HCT116 (cell line): ENCODE data around the gene DDAH1. TPM values are rescaled to one million over a fixed set of nuclear protein-coding genes. Genes with fewer than 3 reads are reported as not detected.

Source experiments
- ATAC-seq: fragments of 200-7000 bp; cut with Tn5 transposase; 2 replicates; pipeline ENCODE4 v1.9.1; 2020; ENCODE audit warnings: mild to moderate bottlenecking, moderate library complexity
- BruUV-seq: library from RNA; stranded (reverse); fragments of 400-500 nt; replicated peaks from 2 replicates; lab custom pipeline; 2021; lab: Mats Ljungman, UMichigan
- CTCF ChIA-PET: fragments of 300-600 bp; sonication (Branson Sonifier 250); formaldehyde crosslinking; loops from one replicate; lab custom pipeline; 2021; ENCODE audit warnings: antibody characterized with exemption; lab: Charles Lee
- POLR2A ChIA-PET: fragments of 300-600, 350-600 bp; sonication (Branson Sonifier 250); formaldehyde crosslinking; loops from one replicate; lab custom pipeline; 2021; ENCODE audit warnings: antibody characterized with exemption; lab: Charles Lee
- RAD21 ChIA-PET, 2 experiments: fragments of 300-600 bp; sonication (Branson Sonifier 250); formaldehyde crosslinking; loops; one replicate each; lab custom pipeline; 2023; ENCODE audit warnings: low total read pairs in 2 of 2; ENCODE audit not compliant: uncharacterized antibody in 2 of 2, unreplicated experiment in 2 of 2, low non-redundant PET in 1 of 2; lab: Charles Lee
- DNase-seq: peaks from one replicate; pipeline ENCODE4 v3.0.0-alpha.2; 2010; ENCODE audit warnings: low read depth, low spot score
- H2AFZ ChIP-seq: fragments of 200-600 bp; shearing (Covaris generic), sonication (generic); 2 replicates; pipeline ENCODE4 v1.6.1; 2017; ENCODE audit warnings: low read depth, mixed run types, mixed read lengths, antibody characterized with exemption, low read length; ENCODE audit not compliant: poor library complexity, severe bottlenecking
- H3K27ac ChIP-seq: 2 replicates; pipeline ENCODE4 v1.5.1; 2012; ENCODE audit warnings: low read depth, low read length
- H3K27me3 ChIP-seq: fragments of 200-600 bp; sonication (generic); 2 replicates; pipeline ENCODE4 v1.6.1; 2016; ENCODE audit warnings: mixed run types, low read length, mixed read lengths; ENCODE audit not compliant: insufficient read depth
- H3K36me3 ChIP-seq, 2 experiments: fragments of 200-500 bp in 1 of 2; fragments of 200-600 bp in 1 of 2; sonication (Bioruptor generic) in 1 of 2; sonication (generic) in 1 of 2; 2 replicates each; pipeline versions ENCODE4 v1.5.1 to v1.6.1; 2014 to 2016; ENCODE audit warnings: low read length in 2 of 2, inconsistent platforms in 1 of 2, mixed read lengths in 1 of 2, mixed run types in 1 of 2; ENCODE audit not compliant: insufficient read depth in 2 of 2, control insufficient read depth in 1 of 2
- H3K4me1 ChIP-seq, 2 experiments: fragments of 200-600 bp in 1 of 2; sonication (generic) in 1 of 2; 2 replicates each; pipeline versions ENCODE4 v1.5.1 to v1.6.1; 2012 to 2017; ENCODE audit warnings: low read length in 2 of 2, inconsistent platforms in 1 of 2, mild to moderate bottlenecking in 1 of 2, mixed read lengths in 1 of 2, mixed run types in 1 of 2, moderate library complexity in 1 of 2; ENCODE audit not compliant: insufficient read depth in 2 of 2, control insufficient read depth in 1 of 2
- H3K4me2 ChIP-seq: fragments of 200-600 bp; sonication (generic); 2 replicates; pipeline ENCODE4 v1.6.1; 2017; ENCODE audit warnings: mixed run types, low read length, mixed read lengths
- H3K4me3 ChIP-seq, 2 experiments: fragments of 200-600 bp in 1 of 2; sonication (generic) in 1 of 2; replicated peaks in 1 of 2; 2 replicates each; pipeline ENCODE4 v1.5.1; 2011 to 2016; ENCODE audit warnings: low read length in 2 of 2, control low read depth in 1 of 2, low read depth in 1 of 2, mild to moderate bottlenecking in 1 of 2, mixed read lengths in 1 of 2, mixed run types in 1 of 2
- H3K79me2 ChIP-seq: fragments of 200-600 bp; sonication (generic); 2 replicates; pipeline ENCODE4 v1.6.1; 2017; ENCODE audit warnings: mild to moderate bottlenecking, mixed run types, low read length, moderate library complexity, mixed read lengths; ENCODE audit not compliant: insufficient read depth
- H3K9ac ChIP-seq: fragments of 200-600 bp; sonication (generic); 2 replicates; pipeline ENCODE4 v1.6.1; 2016; ENCODE audit warnings: low read length, mixed read lengths
- H3K9me2 ChIP-seq: fragments of 200-600 bp; sonication (generic), shearing (Covaris generic); 2 replicates; pipeline ENCODE4 v1.6.1; 2017; ENCODE audit warnings: mixed run types, mild to moderate bottlenecking, moderate library complexity; ENCODE audit not compliant: insufficient read depth
- H3K9me3 ChIP-seq, 2 experiments: fragments of 200-500 bp in 1 of 2; fragments of 200-600 bp in 1 of 2; sonication (Bioruptor generic) in 1 of 2; sonication (generic) in 1 of 2; 2 replicates each; pipeline ENCODE4 v1.6.1; 2014 to 2017; ENCODE audit warnings: low read length in 2 of 2, mixed read lengths in 2 of 2, inconsistent platforms in 1 of 2, low read depth in 1 of 2, mild to moderate bottlenecking in 1 of 2, mixed run types in 1 of 2, moderate library complexity in 1 of 2; ENCODE audit not compliant: control insufficient read depth in 1 of 2, insufficient read depth in 1 of 2
- H4K20me1 ChIP-seq: fragments of 200-600 bp; sonication (generic), shearing (Covaris generic); 2 replicates; pipeline ENCODE4 v1.6.1; 2017; ENCODE audit warnings: mixed run types, mild to moderate bottlenecking, moderate library complexity; ENCODE audit not compliant: insufficient read depth
- EZH2phosphoT487 ChIP-seq: fragments of 200-600 bp; IDR thresholded peaks from 2 replicates; pipeline ENCODE4 v1.6.1; 2018; ENCODE audit warnings: antibody characterized with exemption, borderline replicate concordance
- JUND ChIP-seq: IDR thresholded peaks from 2 replicates; pipeline ENCODE4 v1.6.1; 2012
- POLR2A ChIP-seq: IDR thresholded peaks from 2 replicates; pipeline ENCODE4 v1.7.0; 2011; ENCODE audit warnings: borderline replicate concordance; ENCODE audit not compliant: insufficient read depth, insufficient read length; ENCODE audit errors: extremely low read depth
- RAD21 ChIP-seq: IDR thresholded peaks from 2 replicates; pipeline ENCODE4 v1.6.1; 2012; ENCODE audit warnings: low read depth, mild to moderate bottlenecking
- TCF7L2 ChIP-seq: IDR thresholded peaks from 2 replicates; pipeline ENCODE4 v1.7.0; 2011; ENCODE audit warnings: borderline replicate concordance, inconsistent platforms; ENCODE audit not compliant: insufficient read depth, insufficient read length; ENCODE audit errors: extremely low read depth
- YY1 ChIP-seq: IDR thresholded peaks from 2 replicates; pipeline ENCODE4 v1.6.1; 2011; ENCODE audit warnings: low read length, low read depth, moderate library complexity, mild to moderate bottlenecking; ENCODE audit not compliant: insufficient replicate concordance; ENCODE audit errors: extremely low read depth
- ZBTB33 ChIP-seq: IDR thresholded peaks from 2 replicates; pipeline ENCODE4 v1.6.1; 2011; ENCODE audit warnings: mild to moderate bottlenecking, low read length, moderate library complexity; ENCODE audit not compliant: insufficient replicate concordance; ENCODE audit errors: extremely low read depth
- ZFX ChIP-seq: fragments of 450-650 bp; IDR thresholded peaks from 2 replicates; pipeline ENCODE4 v1.6.1; 2017
- intact Hi-C: fragments of 100-400 bp; cut with micrococcal nuclease; formaldehyde crosslinking; loops from 2 replicates; pipeline ENCODE4 v1.10.0; 2022
- total RNA-seq: library from RNA; stranded (reverse); gene quantifications from one replicate; pipeline ENCODE4 v1.2.1, GENCODE V29; 2021; ENCODE audit not compliant: unreplicated experiment
- TF ChIP-seq, protein P1 (sequence below): IDR thresholded peaks from 2 replicates; pipeline ENCODE4 v1.6.1; 2012

DDAH1 gene
- total RNA-seq, 1 experiment from 2014 or later: 16.6 TPM

DNA sequence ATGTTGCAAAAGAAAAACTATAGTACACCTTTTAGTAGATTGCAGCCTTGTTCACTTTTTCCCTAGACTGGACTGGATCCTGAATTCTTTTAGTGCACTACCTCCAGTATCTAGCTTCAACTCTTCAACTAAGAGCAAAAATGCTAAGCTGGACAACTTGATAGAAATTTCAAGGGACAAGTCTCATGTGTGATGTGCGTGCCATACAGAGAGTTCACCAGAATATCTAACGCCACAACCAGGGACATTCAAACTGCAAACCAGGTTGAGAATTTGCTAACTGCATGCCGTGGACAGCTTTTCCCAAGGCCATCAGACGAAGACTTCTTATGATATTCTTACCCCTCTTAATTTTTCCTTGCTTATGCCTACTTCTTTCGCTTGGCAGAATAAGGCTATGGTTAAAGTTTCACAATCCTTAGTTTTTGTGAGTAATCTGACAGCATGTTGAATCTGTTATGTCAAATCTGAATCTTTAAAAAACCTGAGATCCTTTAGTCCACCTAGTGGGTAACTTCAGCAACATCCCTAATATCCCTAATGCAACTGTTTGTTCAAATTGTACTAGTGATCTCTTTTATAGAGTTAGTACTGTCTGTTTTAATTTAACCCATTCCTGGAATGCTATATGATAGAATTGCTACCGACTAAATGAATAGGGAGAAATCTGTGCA, 66.4 kb downstream of the DDAH1 start (continued):
- TF ChIP-seq, protein P1, sequence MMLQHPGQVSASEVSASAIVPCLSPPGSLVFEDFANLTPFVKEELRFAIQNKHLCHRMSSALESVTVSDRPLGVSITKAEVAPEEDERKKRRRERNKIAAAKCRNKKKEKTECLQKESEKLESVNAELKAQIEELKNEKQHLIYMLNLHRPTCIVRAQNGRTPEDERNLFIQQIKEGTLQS: no peak
- no peak for TF ChIP-seq JUND
- TF ChIP-seq TCF7L2: no peak
- no peak for TF ChIP-seq YY1
- TF ChIP-seq EZH2phosphoT487: no peak
- no peak for TF ChIP-seq ZBTB33
- peak; percentile 44; the same call in 1 of the 2 replicates for TF ChIP-seq RAD21
- TF ChIP-seq, all 23 proteins: peak for 2

DNA sequence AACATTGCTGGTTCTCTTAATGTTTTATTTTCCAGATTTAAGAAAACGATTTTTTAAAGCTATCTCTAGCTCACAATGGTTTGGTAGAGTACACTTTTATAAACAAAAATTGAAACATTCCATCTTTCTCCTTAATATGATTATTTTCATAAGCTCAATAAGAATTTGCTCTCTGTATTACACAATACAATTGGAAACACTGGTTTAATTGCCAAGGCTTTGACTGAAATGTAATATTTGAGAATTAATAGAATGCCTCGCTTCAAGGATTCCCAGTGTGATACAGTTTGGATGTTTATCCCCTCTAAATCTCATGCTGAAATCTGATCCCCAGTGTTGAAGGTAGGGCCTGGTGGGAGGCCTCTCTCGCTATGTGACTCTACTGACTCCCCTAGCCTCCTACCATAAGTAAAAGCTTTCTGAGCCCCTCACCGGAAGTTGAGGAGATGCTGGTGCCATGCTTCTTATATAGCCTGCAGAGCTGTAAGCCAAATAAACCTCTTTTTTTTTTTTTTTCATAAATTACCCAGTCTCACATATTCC, 67.4 kb downstream of the DDAH1 start:
- no peaks in the 10 kb centered on the region for H3K9me3 ChIP-seq
- intact Hi-C loops: loop anchor here (5.0 kb wide), 1 partner anchor 90 kb away; no protein-coding TSS in a partner anchor
- H3K27me3 ChIP-seq: no peaks in the 10 kb centered on the region
- ChIA-PET POLR2A (no interaction called here), CTCF (interaction anchor here (1.6 to 2.0 kb wide), 2 partner anchors 10 to 54 kb away, joined by 5 to 6 read pairs; no protein-coding TSS in a partner anchor), RAD21 (no interaction called here)
- H3K36me3 ChIP-seq: no peaks in the 10 kb centered on the region
- H3K9ac ChIP-seq: no peak overlapping the region
- no peaks in the 10 kb centered on the region for H3K9me2 ChIP-seq
- DNase-seq (no peak), ATAC-seq (no peak)
- H4K20me1 ChIP-seq: no peaks in the 10 kb centered on the region
- H2AFZ ChIP-seq: no peak overlapping the region
- TF ChIP-seq POLR2A (no peak), ZFX (no peak), TCF7L2 (no peak)
- TF ChIP-seq, protein P1: no peak
- H3K4me3 ChIP-seq: no peak overlapping the region
- no peaks in the 10 kb centered on the region for H3K4me1 ChIP-seq
- no peak overlapping the region for H3K27ac ChIP-seq
- no peaks in the 10 kb centered on the region for H3K79me2 ChIP-seq
- H3K4me2 ChIP-seq: no peak overlapping the region
- no TSS peak for BruUV-seq
